Gastrocnemius medialis (tissue), 4 donors: ENCODE data around the gene KRTAP17-1. TPM values are rescaled to one million over a fixed set of nuclear protein-coding genes. Genes with fewer than 3 reads are reported as not detected.

Experiments
- ATAC-seq, 2 donors: fragments of 150-250 bp; one replicate each; pipeline ENCODE4 v1.9.1; 2016
- DNase-seq, 2 donors: peaks; one replicate each; pipeline ENCODE4 v3.0.0-alpha.2; 2019
- H3K27ac ChIP-seq, 4 donors: fragments of 200-600 bp; sonication (generic); 1 replicate in 1 of 4; 2 replicates in 3 of 4; pipeline ENCODE4 v1.5.1; 2016 to 2018; ENCODE audit warnings: mild to moderate bottlenecking in 2 of 4, moderate library complexity in 1 of 4
- H3K27me3 ChIP-seq, 3 donors: fragments of 200-600 bp; sonication (generic) in 2 of 3; 1 replicate in 1 of 3; 2 replicates in 2 of 3; pipeline versions ENCODE4 v1.5.1 to v1.6.0; 2016 to 2019; ENCODE audit warnings: mild to moderate bottlenecking in 1 of 3, moderate library complexity in 1 of 3
- H3K36me3 ChIP-seq, 2 donors: fragments of 200-600 bp; sonication (generic) in 1 of 2; one replicate each; pipeline ENCODE4 v1.5.1; 2017 to 2018
- H3K4me1 ChIP-seq, 2 donors: fragments of 200-600 bp; sonication (generic) in 1 of 2; one replicate each; pipeline ENCODE4 v1.5.1; 2016 to 2017; ENCODE audit warnings: mild to moderate bottlenecking in 2 of 2
- H3K4me3 ChIP-seq, 4 donors: fragments of 200-600 bp; sonication (generic) in 3 of 4; 1 replicate in 1 of 4; 2 replicates in 3 of 4; pipeline ENCODE4 v1.5.1; 2016 to 2019; ENCODE audit warnings: mild to moderate bottlenecking in 2 of 4
- H3K9me3 ChIP-seq, 3 donors: fragments of 200-600 bp; sonication (generic) in 2 of 3; 1 replicate in 1 of 3; 2 replicates in 2 of 3; pipeline ENCODE4 v1.5.1; 2016 to 2019
- CTCF ChIP-seq, 5 experiments: fragments of 450-650 bp in 3 of 5; fragments of 200-600 bp in 2 of 5; sonication (generic) in 2 of 5; IDR thresholded peaks in 4 of 5; conservative IDR thresholded peaks in 1 of 5; 1 replicate in 4 of 5; 2 replicates in 1 of 5; pipeline ENCODE4 v1.5.1; 2016 to 2019; ENCODE audit warnings: antibody characterized with exemption in 5 of 5, mild to moderate bottlenecking in 3 of 5, moderate library complexity in 3 of 5
- POLR2A ChIP-seq, 2 donors: fragments of 450-650 bp; IDR thresholded peaks; one replicate each; pipeline ENCODE4 v1.6.1; 2017; ENCODE audit warnings: antibody characterized with exemption in 2 of 2, mild to moderate bottlenecking in 2 of 2, moderate library complexity in 2 of 2
- in situ Hi-C, 4 donors: fragments of 200-750 bp; cut with MboI; loops; one replicate each; pipeline versions ENCODE4 v1.15.0 to v1.8.0; 2017; ENCODE audit warnings: low sequenced_read_pairs in 4 of 4
- intact Hi-C: fragments of 100-400 bp; cut with DNase I; formaldehyde crosslinking; loops from one replicate; pipeline ENCODE4 v1.15.1; 2023; ENCODE audit warnings: low total_unique reads
- total RNA-seq, 4 donors: library from RNA; depleted of rRNA; stranded (reverse); fragments of >200 nt; gene quantifications; one replicate each; pipeline versions ENCODE4 v1.1.0 to v1.2.3, GENCODE V29; 2016

Gene KRTAP17-1
- total RNA-seq, 4 donors from 2014 or later, result not detected

GRCh38 chr17:41296846-41297245 is 18.7 kb downstream of the KRTAP17-1 start:
- Histone ChIP-seq H3K4me1 (no peaks in the 10 kb centered on the region), H3K9me3 (no peaks in the 10 kb centered on the region), H3K36me3 (no peaks in the 10 kb centered on the region), H3K27me3 (peaks cover 0 to 16% (median 0%) of the 10 kb centered on the region in 3 donors), H3K4me3 (no peak overlapping the region), H3K27ac (no peak overlapping the region)
- TF ChIP-seq CTCF (IDR thresholded peaks at IDR 0.05 in 4 of 5, conservative IDR thresholded peaks at IDR 0.05 in 1 of 5) (no peak), POLR2A (IDR thresholded peaks at IDR 0.05) (no peak)
- DNase-seq (no peak), ATAC-seq (no peak)
- in situ Hi-C loops, result no loop called here
- intact Hi-C loops, result no loop called here

- in situ Hi-C loops, result no loop called here
- Histone ChIP-seq H3K4me3 (no peak overlapping the region), H3K36me3 (no peaks in the 10 kb centered on the region), H3K4me1 (no peaks in the 10 kb centered on the region), H3K9me3 (no peaks in the 10 kb centered on the region), H3K27me3 (peaks cover 0 to 5% (median 0%) of the 10 kb centered on the region in 3 donors), H3K27ac (no peak overlapping the region)
- TF ChIP-seq CTCF (IDR thresholded peaks at IDR 0.05 in 4 of 5, conservative IDR thresholded peaks at IDR 0.05 in 1 of 5) (no peak), POLR2A (IDR thresholded peaks at IDR 0.05) (no peak)
- intact Hi-C loops, result no loop called here
- DNase-seq (no peak), ATAC-seq (no peak)
These were observed 21.5 kb downstream of the KRTAP17-1 start for GRCh38 chr17:41294016-41294415.

- TF ChIP-seq CTCF (IDR thresholded peaks at IDR 0.05 in 4 of 5, conservative IDR thresholded peaks at IDR 0.05 in 1 of 5) (no peak), POLR2A (IDR thresholded peaks at IDR 0.05) (no peak)
- Histone ChIP-seq H3K4me1 (no peaks in the 10 kb centered on the region), H3K27me3 (no peaks in the 10 kb centered on the region), H3K4me3 (no peak overlapping the region), H3K9me3 (no peaks in the 10 kb centered on the region), H3K36me3 (no peaks in the 10 kb centered on the region), H3K27ac (no peak overlapping the region)
- DNase-seq, result no peak
- intact Hi-C loops (no loop called here), in situ Hi-C loops (no loop called here)
- no peak for ATAC-seq
These were observed 28.5 kb downstream of the KRTAP17-1 start for GRCh38 chr17:41287050-41287449.

- H3K27ac ChIP-seq, result no peak overlapping the region
- H3K4me1 ChIP-seq, result no peaks in the 10 kb centered on the region
- peaks cover 0 to 4% (median 0%) of the 10 kb centered on the region in 3 donors for H3K27me3 ChIP-seq
- DNase-seq, result no peak
- H3K36me3 ChIP-seq, result no peaks in the 10 kb centered on the region
- no peak for ATAC-seq
- H3K4me3 ChIP-seq, result no peak overlapping the region
- intact Hi-C loops (no loop called here), in situ Hi-C loops (no loop called here)
- TF ChIP-seq POLR2A (IDR thresholded peaks at IDR 0.05) (no peak), CTCF (IDR thresholded peaks at IDR 0.05 in 4 of 5, conservative IDR thresholded peaks at IDR 0.05 in 1 of 5) (no peak)
- H3K9me3 ChIP-seq, result no peaks in the 10 kb centered on the region
These were observed 31.0 kb downstream of the KRTAP17-1 start for GRCh38 chr17:41284546-41284945.

GRCh38 chr17:41284043-41284442 is 31.5 kb downstream of the KRTAP17-1 start:
- TF ChIP-seq CTCF (IDR thresholded peaks at IDR 0.05 in 4 of 5, conservative IDR thresholded peaks at IDR 0.05 in 1 of 5), result no peak
- no peak for TF ChIP-seq POLR2A (IDR thresholded peaks at IDR 0.05)
- no peaks in the 10 kb centered on the region for H3K4me1 ChIP-seq
- no peak overlapping the region for H3K4me3 ChIP-seq
- ATAC-seq (no peak), DNase-seq (no peak)
- in situ Hi-C loops, result no loop called here
- H3K36me3 ChIP-seq, result no peaks in the 10 kb centered on the region
- peaks cover 0 to 4% (median 0%) of the 10 kb centered on the region in 3 donors for H3K27me3 ChIP-seq
- H3K9me3 ChIP-seq, result no peaks in the 10 kb centered on the region
- intact Hi-C loops, result no loop called here
- no peak overlapping the region for H3K27ac ChIP-seq
